NCI-H2196 (cell line): ENCODE data around the gene LGALS1.
A peak's percentile ranks its signal among the peaks of the same experiment; 100 is the strongest.

ENCODE experiments used
- DNase-seq: peaks from one replicate; lab custom pipeline; 2025; ENCODE audit not compliant: unreplicated experiment; lab: John Stamatoyannopoulos, UW

LGALS1 gene

GRCh38 chr22:37674951-37675929 lies at the start of gene LGALS1:
Gene LGALS1 (plus strand): TSS chr22:37675636. CDS start chr22:37675703, 67 bp downstream.
- peak; percentile 81 for DNase-seq

- DNase-seq: no peak
Measured at GRCh38 chr22:37625737-37626136, 49.7 kb upstream of the LGALS1 start.

GRCh38 chr22:37626144-37626543 lies 49.3 kb upstream of the LGALS1 start:
- DNase-seq: no peak

GRCh38 chr22:37626556-37627075 lies 48.8 kb upstream of the LGALS1 start:
- DNase-seq: no peak

- no peak for DNase-seq
Measured at GRCh38 chr22:37627121-37627520, 48.3 kb upstream of the LGALS1 start.

GRCh38 chr22:37627545-37627944 lies 47.9 kb upstream of the LGALS1 start:
- DNase-seq: no peak

GRCh38 chr22:37628830-37629229 lies 46.6 kb upstream of the LGALS1 start:
- no peak for DNase-seq

- no peak for DNase-seq
Measured at GRCh38 chr22:37629928-37630327, 45.5 kb upstream of the LGALS1 start.

GRCh38 chr22:37630839-37631435 lies 44.5 kb upstream of the LGALS1 start:
- no peak for DNase-seq

- DNase-seq: no peak
Measured at GRCh38 chr22:37631448-37632173, 43.8 kb upstream of the LGALS1 start.

GRCh38 chr22:37632174-37633088 lies 43.0 kb upstream of the LGALS1 start:
- no peak for DNase-seq

- DNase-seq: no peak
Measured at GRCh38 chr22:37633089-37633624, 42.3 kb upstream of the LGALS1 start.

GRCh38 chr22:37633625-37634416 lies 41.6 kb upstream of the LGALS1 start:
- no peak for DNase-seq

GRCh38 chr22:37634417-37634924 lies 41.0 kb upstream of the LGALS1 start:
- no peak for DNase-seq

- no peak for DNase-seq
Measured at GRCh38 chr22:37635157-37635556, 40.3 kb upstream of the LGALS1 start.

GRCh38 chr22:37636186-37636948 lies 39.1 kb upstream of the LGALS1 start:
- no peak for DNase-seq

- no peak for DNase-seq
Measured at GRCh38 chr22:37636949-37637273, 38.5 kb upstream of the LGALS1 start.

GRCh38 chr22:37638391-37639069 lies 36.9 kb upstream of the LGALS1 start:
- DNase-seq: no peak
